ENCODE measurements around the gene ZBTB7C. TPM values are rescaled to one million over a fixed set of nuclear protein-coding genes. Genes with fewer than 3 reads are reported as not detected.

The ZBTB7C gene
- total RNA-seq, 6 donors from 2014 or later = 6.1 to 18.1 (median 12.2) TPM

- no peaks in the 10 kb centered on the region for H3K36me3 ChIP-seq
- no peak for ATAC-seq (ENCODE audit: low FRiP score in 2 of 2)
- no peaks in the 10 kb centered on the region for H3K27me3 ChIP-seq
- H3K9me3 ChIP-seq = no peaks in the 10 kb centered on the region
- TF ChIP-seq POLR2AphosphoS5 (IDR thresholded peaks at IDR 0.05) (no peak), POLR2A (IDR thresholded peaks at IDR 0.05) (no peak)
- no peaks in the 10 kb centered on the region for H3K4me1 ChIP-seq
- H3K4me3 ChIP-seq = no peak overlapping the region
- 67 to 73% methylated on average over 19 to 20 of the region's 20 CpGs for WGBS, 2 donors
- H3K27ac ChIP-seq = no peak overlapping the region
- DNase-seq = peak in 1 of 2 donors; percentile 56
These were observed 222.9 kb downstream of the ZBTB7C start for GRCh38 chr18:48186131-48186766.

- 82 to 89% methylated on average over 3 to 6 of the region's 6 CpGs for WGBS, 2 donors
- no peaks in the 10 kb centered on the region for H3K4me1 ChIP-seq
- H3K4me3 ChIP-seq = no peak overlapping the region
- no peaks in the 10 kb centered on the region for H3K27me3 ChIP-seq
- no peaks in the 10 kb centered on the region for H3K36me3 ChIP-seq
- DNase-seq = no peak
- ATAC-seq (ENCODE audit: low FRiP score in 2 of 2) = peak in 1 of 2 donors; percentile 80
- no peak for TF ChIP-seq POLR2AphosphoS5 (IDR thresholded peaks at IDR 0.05)
- TF ChIP-seq POLR2A (IDR thresholded peaks at IDR 0.05) = no peak
- TF ChIP-seq EP300 (IDR thresholded peaks at IDR 0.05) = no peak
- no peak for TF ChIP-seq CTCF (IDR thresholded peaks at IDR 0.05)
- no peak overlapping the region for H3K27ac ChIP-seq
- H3K9me3 ChIP-seq = no peaks in the 10 kb centered on the region
These were observed 225.1 kb downstream of the ZBTB7C start for GRCh38 chr18:48184118-48184517.

DNA sequence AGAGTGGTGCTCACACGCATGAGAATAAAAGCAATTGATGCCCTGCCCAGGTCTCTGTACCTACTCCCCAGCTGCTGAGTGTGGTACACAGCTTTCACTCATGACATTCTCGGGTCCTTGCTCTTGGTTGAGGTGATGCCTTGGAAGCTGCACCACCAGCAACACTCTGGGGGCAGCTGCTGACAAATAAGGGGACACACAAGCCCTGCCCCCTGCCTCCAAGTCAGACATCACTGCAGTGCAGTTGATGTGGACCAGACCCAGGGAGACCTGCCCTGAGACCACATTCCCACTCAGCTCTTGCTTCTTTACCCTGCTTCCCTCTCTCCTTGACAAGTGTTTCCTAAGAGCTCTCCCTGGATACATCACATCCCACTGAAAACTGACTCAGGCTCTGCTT is 225.6 kb downstream of the ZBTB7C start:
- 86 to 90% methylated on average over 2 of the region's 2 CpGs for WGBS, 2 donors
- no peak overlapping the region for H3K27ac ChIP-seq
- H3K4me3 ChIP-seq = no peak overlapping the region
- peak in 1 of 2 donors; percentile 47 for ATAC-seq (ENCODE audit: low FRiP score in 2 of 2)
- no peak for TF ChIP-seq CTCF (IDR thresholded peaks at IDR 0.05)
- no peak for TF ChIP-seq POLR2AphosphoS5 (IDR thresholded peaks at IDR 0.05)
- no peak for TF ChIP-seq EP300 (IDR thresholded peaks at IDR 0.05)
- no peak for TF ChIP-seq POLR2A (IDR thresholded peaks at IDR 0.05)
- no peaks in the 10 kb centered on the region for H3K36me3 ChIP-seq
- DNase-seq = no peak
- H3K4me1 ChIP-seq = no peaks in the 10 kb centered on the region
- no peaks in the 10 kb centered on the region for H3K27me3 ChIP-seq
- H3K9me3 ChIP-seq = no peaks in the 10 kb centered on the region

GRCh38 chr18:48182779-48183178 is 226.4 kb downstream of the ZBTB7C start:
- H3K4me1 ChIP-seq = no peaks in the 10 kb centered on the region
- H3K27me3 ChIP-seq = no peaks in the 10 kb centered on the region
- H3K27ac ChIP-seq = no peak overlapping the region
- 76 to 79% methylated on average over 3 of the region's 3 CpGs for WGBS, 2 donors
- TF ChIP-seq EP300 (IDR thresholded peaks at IDR 0.05) = no peak
- no peak for TF ChIP-seq POLR2AphosphoS5 (IDR thresholded peaks at IDR 0.05)
- no peaks in the 10 kb centered on the region for H3K36me3 ChIP-seq
- no peaks in the 10 kb centered on the region for H3K9me3 ChIP-seq
- H3K4me3 ChIP-seq = no peak overlapping the region
- no peak for ATAC-seq (ENCODE audit: low FRiP score in 2 of 2)
- no peak for DNase-seq

- TF ChIP-seq POLR2A (IDR thresholded peaks at IDR 0.05) = no peak
- no peak for TF ChIP-seq POLR2AphosphoS5 (IDR thresholded peaks at IDR 0.05)
- no peak for TF ChIP-seq EP300 (IDR thresholded peaks at IDR 0.05)
- no peak for TF ChIP-seq CTCF (IDR thresholded peaks at IDR 0.05)
- Histone ChIP-seq H3K27me3 (no peaks in the 10 kb centered on the region), H3K4me3 (no peak overlapping the region), H3K4me1 (no peaks in the 10 kb centered on the region), H3K36me3 (no peaks in the 10 kb centered on the region), H3K27ac (no peak overlapping the region), H3K9me3 (no peaks in the 10 kb centered on the region)
- no peak for DNase-seq
- WGBS, 2 donors = 80 to 89% methylated on average over 4 of the region's 4 CpGs
- no peak for ATAC-seq (ENCODE audit: low FRiP score in 2 of 2)
These were observed 227.3 kb downstream of the ZBTB7C start for GRCh38 chr18:48181857-48182256.
